Stimulated activated naive B cell treated with anti-CD40 and anti-IgM and Interleukin-4, amounts not matched to agents 10 μg/mL and 1 μg/mL and 100 μg/mL, for 72 hours (primary cell): ENCODE results near the gene PHLDA2.

ENCODE experiments used
- ATAC-seq, 2 donors: fragments of 150-1000 bp; cut with Tn5 transposase; replicated peaks; 2 replicates each; pipeline ENCODE4 v1.10.0; 2021; ENCODE audit warnings: moderate library complexity in 1 of 2
- DNase-seq: peaks from one replicate; pipeline ENCODE4 v3.0.0; 2021
- H3K27ac Mint-ChIP-seq: one replicate; pipeline ENCODE4 v1.8.0; 2022; ENCODE audit warnings: mild to moderate bottlenecking, mixed read lengths
- H3K27me3 Mint-ChIP-seq, 2 donors: one replicate each; pipeline ENCODE4 v1.8.0; 2022; ENCODE audit warnings: mixed read lengths in 2 of 2
- H3K36me3 Mint-ChIP-seq, 2 donors: one replicate each; pipeline ENCODE4 v1.8.0; 2022; ENCODE audit warnings: mixed read lengths in 2 of 2, mild to moderate bottlenecking in 1 of 2
- H3K4me1 Mint-ChIP-seq, 2 donors: one replicate each; pipeline ENCODE4 v1.8.0; 2022; ENCODE audit warnings: mixed read lengths in 2 of 2, mild to moderate bottlenecking in 1 of 2
- H3K4me3 Mint-ChIP-seq, 2 donors: one replicate each; pipeline ENCODE4 v1.8.0; 2022; ENCODE audit warnings: mild to moderate bottlenecking in 2 of 2, mixed read lengths in 2 of 2, moderate library complexity in 1 of 2
- H3K9me3 Mint-ChIP-seq, 2 donors: one replicate each; pipeline ENCODE4 v1.8.0; 2022; ENCODE audit warnings: mixed read lengths in 2 of 2, mild to moderate bottlenecking in 1 of 2

The PHLDA2 gene

DNA sequence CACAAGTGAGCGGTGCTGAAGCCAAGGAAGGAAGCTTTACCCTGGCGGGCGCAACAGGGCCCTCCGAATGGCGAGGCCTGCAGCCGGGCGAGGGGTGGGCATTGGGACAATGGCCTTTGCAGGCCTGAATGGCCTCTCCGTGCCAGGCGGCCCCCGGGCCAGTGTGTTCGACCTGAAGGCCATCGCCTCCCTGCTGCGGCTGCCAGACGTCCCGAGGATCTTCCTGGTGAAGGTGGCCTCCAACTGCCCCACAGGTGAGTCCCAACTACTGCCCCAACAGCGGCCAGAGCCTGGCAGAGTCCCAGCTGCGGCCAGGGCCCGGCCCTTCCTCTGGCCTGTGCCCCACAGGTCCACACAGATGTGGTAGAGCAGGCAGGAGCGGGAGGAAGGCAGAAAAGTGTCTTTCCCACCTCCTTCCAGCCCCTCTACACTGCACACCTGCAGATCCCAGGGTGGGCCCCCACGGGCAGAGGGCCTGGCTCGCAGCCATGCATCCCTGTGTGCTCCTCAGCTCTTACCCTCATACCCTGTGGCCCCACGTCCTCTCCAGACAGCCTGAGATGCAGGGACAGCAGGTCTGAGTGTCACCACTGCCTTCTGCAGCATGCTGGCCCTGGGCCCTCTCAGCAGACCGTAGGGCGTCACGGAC, 11.3 kb downstream of the PHLDA2 start:
- no peak overlapping the region for H3K4me3 Mint-ChIP-seq
- H3K27ac Mint-ChIP-seq: no peak overlapping the region

DNA sequence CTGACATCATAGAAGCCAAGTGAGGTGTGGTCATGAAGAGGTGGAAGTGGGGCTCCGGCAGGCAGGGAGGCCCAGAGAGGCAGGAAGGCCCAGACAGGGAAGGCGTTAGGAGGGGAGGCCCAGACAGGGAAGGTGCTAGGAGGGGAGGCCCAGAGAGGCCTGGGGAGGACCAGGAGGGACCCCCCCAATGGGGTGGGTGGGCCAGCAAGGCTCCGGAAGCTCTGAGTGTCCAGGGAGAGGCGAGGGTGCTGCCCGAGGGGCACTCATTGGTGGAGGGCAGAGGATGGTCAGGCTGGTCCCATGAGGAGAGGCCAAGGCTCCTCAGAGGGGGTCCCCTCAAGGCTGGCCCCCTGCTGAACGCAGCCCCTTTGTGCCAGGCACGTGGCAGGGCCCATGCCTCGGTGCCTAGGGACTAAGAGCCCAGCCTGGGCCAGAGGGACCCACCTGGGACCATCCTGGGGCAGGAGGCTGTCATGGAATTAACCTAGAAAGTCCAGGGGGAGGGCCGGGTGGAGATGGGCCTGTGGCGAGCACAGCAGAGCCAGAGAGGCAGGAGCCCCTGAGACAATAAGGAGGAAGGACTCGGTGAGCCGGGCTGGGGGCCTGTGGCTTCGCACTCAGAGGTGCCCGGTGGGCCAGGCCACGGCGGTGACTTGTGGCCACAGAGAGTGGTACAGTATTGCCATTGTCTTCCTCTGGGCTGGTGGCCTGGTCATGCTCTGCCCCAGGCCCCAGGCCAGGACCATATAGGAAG, 12.2 kb downstream of the PHLDA2 start:
- H3K36me3 Mint-ChIP-seq: no peaks in the 10 kb centered on the region
- H3K27me3 Mint-ChIP-seq: peaks cover 0 to 15% of the 10 kb centered on the region in 2 donors
- H3K4me1 Mint-ChIP-seq: peaks cover 18 to 19% of the 10 kb centered on the region in 2 donors
- DNase-seq (no peak), ATAC-seq (no peak)
- no peak overlapping the region for H3K27ac Mint-ChIP-seq
- no peak overlapping the region for H3K4me3 Mint-ChIP-seq
- H3K9me3 Mint-ChIP-seq: no peaks in the 10 kb centered on the region

More for the DNA sequence above, 11.3 kb downstream of the PHLDA2 start:
- H3K9me3 Mint-ChIP-seq: no peaks in the 10 kb centered on the region
- peaks cover 17 to 19% of the 10 kb centered on the region in 2 donors for H3K4me1 Mint-ChIP-seq
- H3K27me3 Mint-ChIP-seq: peaks cover 0 to 14% of the 10 kb centered on the region in 2 donors
- no peaks in the 10 kb centered on the region for H3K36me3 Mint-ChIP-seq
- no peak for DNase-seq
- no peak for ATAC-seq

DNA sequence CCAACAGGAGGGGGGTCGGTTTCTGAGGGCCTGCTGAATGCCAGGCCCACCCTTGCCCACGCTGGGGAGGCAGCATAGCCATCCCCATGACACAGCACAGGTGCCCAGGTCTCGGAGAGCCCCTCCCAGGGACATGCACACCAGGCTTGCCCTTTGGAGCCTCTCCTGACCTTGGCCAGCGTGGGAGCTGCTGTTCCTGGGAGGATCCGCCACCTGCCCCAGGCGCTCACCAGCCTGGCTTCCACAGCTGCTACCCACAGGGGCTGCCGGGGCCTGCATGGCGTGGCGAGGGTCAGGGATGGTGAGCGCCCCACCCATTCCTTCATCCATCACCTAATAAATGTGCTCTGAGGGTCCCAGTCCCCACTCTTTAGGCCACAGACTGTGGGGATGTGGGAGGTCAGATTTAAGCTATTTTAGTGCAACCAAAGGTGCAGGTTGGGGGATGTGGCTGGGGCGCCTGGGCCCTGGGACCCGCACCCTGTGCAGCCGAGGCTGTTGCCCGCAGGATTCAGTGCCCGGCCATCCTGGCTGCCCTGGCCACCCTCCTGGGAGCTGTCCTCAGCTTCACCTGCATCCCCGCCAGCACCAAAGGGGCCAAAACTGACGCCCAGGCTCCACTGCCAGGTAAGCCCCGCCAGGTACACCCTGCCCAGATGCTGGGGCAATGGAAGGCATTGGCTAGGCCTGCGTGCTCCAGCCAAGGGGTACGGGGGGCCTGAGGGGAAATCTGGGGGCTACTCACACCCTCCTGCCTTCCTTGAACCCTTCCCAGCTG, 12.9 kb downstream of the PHLDA2 start:
- ATAC-seq (no peak), DNase-seq (no peak)
- Mint-ChIP-seq H3K27me3 (peaks cover 5 to 21% of the 10 kb centered on the region in 2 donors), H3K9me3 (no peaks in the 10 kb centered on the region), H3K4me3 (no peak overlapping the region), H3K36me3 (no peaks in the 10 kb centered on the region), H3K27ac (no peak overlapping the region), H3K4me1 (peaks cover 18 to 19% of the 10 kb centered on the region in 2 donors)

DNA sequence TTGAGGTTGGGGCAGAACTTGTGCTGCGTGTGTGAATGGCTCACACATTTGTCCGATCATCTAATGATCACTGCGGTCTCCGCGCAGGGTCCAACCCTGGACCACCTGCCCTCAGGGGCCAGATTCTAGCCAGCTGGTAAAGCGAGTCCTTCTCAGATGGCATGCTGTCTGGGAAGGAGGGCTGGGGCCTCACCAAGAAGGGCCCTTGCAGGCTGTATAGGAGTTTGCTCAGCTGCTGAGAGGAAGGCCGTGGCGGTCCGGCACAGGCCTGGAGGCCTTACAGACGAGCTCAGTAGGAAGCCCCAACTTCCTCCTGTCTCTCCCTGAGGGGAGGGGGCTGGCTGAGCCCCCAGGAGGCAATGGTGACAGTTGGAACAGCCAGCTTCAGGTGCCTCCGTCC, 13.7 kb downstream of the PHLDA2 start:
- ATAC-seq (no peak), DNase-seq (no peak)
- Mint-ChIP-seq H3K27me3 (peaks cover 5 to 21% of the 10 kb centered on the region in 2 donors), H3K36me3 (no peaks in the 10 kb centered on the region), H3K4me1 (peaks cover 18 to 19% of the 10 kb centered on the region in 2 donors), H3K9me3 (no peaks in the 10 kb centered on the region), H3K27ac (no peak overlapping the region), H3K4me3 (no peak overlapping the region)

DNA sequence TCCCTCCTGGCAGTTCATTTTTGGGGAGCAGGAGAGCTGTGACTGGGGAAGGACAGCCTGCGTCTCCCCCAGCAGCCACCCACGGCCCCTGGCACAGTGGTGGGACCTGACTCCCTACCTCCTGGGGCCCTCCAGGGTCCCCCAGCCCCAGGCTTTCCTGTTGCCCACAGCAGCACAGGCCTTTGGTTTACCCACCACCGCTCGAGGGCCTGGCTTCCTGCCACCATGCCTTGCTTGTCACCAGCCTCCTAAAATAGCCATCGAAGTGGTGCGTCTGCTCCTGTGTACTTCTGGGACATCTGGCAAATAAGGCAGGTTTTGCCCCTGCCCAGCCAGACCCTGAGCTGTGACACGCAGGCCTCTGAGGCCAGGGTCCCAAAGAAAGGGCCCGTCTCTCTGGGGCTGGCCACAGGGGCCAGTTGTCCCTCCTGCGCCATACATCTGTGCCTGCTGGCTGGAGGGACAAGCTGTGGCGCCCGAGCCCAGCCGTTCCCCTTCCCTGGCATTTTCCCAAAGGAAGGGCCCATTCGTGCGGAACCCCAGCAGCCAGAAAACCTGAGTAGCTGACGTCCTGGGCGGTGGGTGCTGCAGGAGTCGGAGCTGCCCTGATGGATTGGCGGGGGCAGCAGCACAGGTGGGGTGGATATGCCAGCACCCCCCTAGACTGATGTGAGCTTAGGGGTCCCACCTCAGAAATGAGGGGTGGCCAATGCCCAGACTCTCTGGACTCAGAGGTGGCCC, 14.6 kb downstream of the PHLDA2 start:
- no peak overlapping the region for H3K4me3 Mint-ChIP-seq
- H3K9me3 Mint-ChIP-seq: no peaks in the 10 kb centered on the region
- no peaks in the 10 kb centered on the region for H3K36me3 Mint-ChIP-seq
- ATAC-seq (peak in 1 of 2 donors; percentile 35), DNase-seq (no peak)
- peaks cover 15 to 19% of the 10 kb centered on the region in 2 donors for H3K4me1 Mint-ChIP-seq
- H3K27me3 Mint-ChIP-seq: peaks cover 5 to 29% of the 10 kb centered on the region in 2 donors
- H3K27ac Mint-ChIP-seq: no peak overlapping the region

DNA sequence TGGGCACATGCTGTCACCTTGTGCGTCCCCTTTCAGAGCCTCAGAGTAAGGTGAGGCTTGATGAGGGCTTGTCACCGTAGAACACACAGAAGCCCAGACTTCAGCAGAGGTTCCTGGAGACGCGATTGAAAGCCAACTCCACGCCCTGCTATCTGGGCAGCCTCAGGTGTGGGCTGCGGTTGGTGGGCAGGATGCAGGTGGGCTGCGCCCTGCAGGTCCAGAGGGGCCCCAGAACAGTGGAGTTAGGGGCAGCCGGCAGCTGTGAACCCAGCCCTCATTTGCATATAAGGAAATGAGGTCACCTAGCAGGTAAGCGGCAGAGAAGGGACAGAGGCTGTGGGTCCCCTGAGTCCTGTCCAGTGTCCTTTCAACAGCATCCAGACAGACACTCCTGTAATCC, 15.4 kb downstream of the PHLDA2 start:
- peak in 1 of 2 donors; percentile 25 for ATAC-seq
- Mint-ChIP-seq H3K27ac (no peak overlapping the region), H3K4me1 (peaks cover 15 to 19% of the 10 kb centered on the region in 2 donors), H3K36me3 (no peaks in the 10 kb centered on the region), H3K9me3 (no peaks in the 10 kb centered on the region), H3K4me3 (no peak overlapping the region), H3K27me3 (peaks cover 5 to 29% of the 10 kb centered on the region in 2 donors)
- no peak for DNase-seq

DNA sequence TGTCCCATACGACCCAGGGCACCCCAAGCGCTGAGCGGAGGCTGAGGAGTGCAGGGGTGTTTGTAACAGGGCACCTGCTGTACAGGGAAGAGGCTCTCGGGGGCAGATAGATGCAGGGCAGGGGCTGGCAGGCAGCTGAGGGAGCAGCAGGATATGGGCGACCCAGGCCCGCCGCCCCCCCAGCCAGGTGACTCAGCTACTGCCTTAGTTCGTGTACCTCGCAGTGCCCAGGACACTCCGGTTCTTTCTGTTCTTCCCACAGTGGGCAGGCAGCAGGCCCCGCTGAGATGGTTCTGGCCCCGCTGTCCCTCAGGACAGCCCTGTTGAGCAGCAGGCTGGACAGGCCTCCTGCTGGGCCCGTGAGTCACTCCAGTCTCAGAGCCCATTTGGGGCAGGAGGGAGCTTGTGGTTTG, 16.2 kb downstream of the PHLDA2 start:
- DNase-seq: no peak
- no peak overlapping the region for H3K27ac Mint-ChIP-seq
- H3K4me3 Mint-ChIP-seq: no peak overlapping the region
- H3K36me3 Mint-ChIP-seq: no peaks in the 10 kb centered on the region
- no peaks in the 10 kb centered on the region for H3K9me3 Mint-ChIP-seq
- peaks cover 15 to 19% of the 10 kb centered on the region in 2 donors for H3K4me1 Mint-ChIP-seq
- H3K27me3 Mint-ChIP-seq: peaks cover 5 to 29% of the 10 kb centered on the region in 2 donors
- no peak for ATAC-seq

DNA sequence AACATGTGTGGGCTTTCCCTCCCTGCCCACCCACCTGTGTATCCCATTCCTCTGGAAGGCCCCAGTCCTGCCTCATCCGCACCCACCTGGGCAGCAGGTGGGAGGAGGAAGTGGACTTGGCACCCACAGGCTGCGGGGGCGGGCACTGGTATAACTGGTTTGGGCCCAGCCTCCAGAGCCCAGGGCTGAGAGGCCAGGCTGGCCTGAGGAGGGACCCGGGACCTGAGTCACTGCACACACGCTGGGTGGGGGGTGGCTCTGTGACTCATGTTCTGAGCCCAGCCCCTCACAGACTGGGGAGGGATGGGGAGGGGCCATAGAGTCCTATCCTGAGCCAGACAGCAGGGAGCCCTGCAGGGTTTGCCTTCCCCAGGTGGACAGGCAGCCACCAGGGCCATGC, 16.7 kb downstream of the PHLDA2 start:
- Mint-ChIP-seq H3K4me3 (no peak overlapping the region), H3K9me3 (no peaks in the 10 kb centered on the region), H3K36me3 (no peaks in the 10 kb centered on the region), H3K4me1 (peaks cover 15 to 19% of the 10 kb centered on the region in 2 donors), H3K27ac (no peak overlapping the region), H3K27me3 (peaks cover 5 to 33% of the 10 kb centered on the region in 2 donors)
- ATAC-seq: no peak
- no peak for DNase-seq

DNA sequence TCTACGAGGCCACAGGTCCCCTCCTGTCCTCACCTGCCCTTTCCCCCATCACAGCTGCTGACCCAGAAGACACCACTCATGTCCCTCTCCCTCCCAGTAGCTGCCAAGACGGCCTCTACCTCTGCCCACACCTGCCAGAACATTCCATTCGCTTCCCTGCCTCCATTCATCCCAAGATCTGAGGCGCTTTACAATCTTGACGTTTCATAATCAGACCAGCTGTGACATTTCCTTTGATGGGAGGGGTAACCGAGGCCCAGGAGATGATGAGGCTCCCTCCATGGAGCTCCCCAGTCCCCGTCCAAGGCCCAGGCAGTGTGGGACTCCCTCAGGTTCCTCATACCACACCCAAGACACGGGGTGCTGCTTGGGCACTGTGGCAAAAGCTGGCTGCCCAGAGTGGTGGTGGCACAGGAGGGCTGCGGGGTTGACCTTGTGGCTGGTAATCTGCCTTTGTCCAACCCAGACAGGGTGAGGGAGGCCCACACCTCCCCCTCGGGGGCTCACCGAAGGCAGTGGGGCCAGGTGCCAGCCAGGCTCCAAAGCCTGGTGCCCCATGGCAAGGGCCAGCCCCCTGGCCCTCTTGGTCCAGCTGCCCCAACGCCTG, 17.3 kb downstream of the PHLDA2 start:
- Mint-ChIP-seq H3K27ac (no peak overlapping the region), H3K4me1 (peaks cover 15 to 19% of the 10 kb centered on the region in 2 donors), H3K27me3 (peaks cover 5 to 37% of the 10 kb centered on the region in 2 donors), H3K9me3 (no peaks in the 10 kb centered on the region), H3K4me3 (no peak overlapping the region), H3K36me3 (peaks cover 0 to under 1% of the 10 kb centered on the region in 2 donors)
- no peak for DNase-seq
- no peak for ATAC-seq

DNA sequence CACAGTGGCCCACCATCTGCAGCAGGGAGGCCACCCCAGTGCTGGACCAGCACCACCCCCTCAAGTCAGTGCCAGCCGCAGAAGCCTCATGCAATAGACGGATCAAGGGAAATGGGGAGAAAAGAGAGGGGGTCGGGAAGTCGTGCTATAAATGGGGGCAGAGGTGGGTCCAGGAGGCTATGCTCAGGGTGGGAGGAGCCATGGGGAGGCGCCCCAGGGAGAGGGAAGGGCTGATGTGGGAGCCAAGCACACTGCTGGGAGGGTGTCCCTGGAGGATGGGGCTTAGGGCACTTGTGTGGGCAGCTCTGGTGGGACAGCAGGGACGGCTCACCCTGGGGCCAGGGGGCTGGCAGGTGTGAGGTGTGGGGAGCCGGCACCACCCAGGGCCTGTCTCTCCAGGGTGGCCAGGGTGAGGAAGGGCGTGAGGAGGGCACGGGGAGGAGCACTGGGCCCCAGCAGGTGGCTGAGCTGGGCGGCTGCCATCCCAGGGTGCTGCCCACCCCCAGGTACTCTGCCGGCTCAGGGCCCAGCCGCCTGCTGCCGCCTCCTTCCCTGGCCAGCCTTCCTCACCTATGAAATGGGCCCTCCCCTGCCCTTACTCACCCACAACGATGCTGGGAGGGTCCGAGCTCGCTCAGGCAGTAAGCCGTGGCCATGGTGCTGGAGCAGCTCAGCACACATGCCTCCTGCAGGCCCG, 18.0 kb downstream of the PHLDA2 start:
- Mint-ChIP-seq H3K36me3 (peaks cover 0 to 6% of the 10 kb centered on the region in 2 donors), H3K27ac (no peak overlapping the region), H3K4me1 (peaks cover 15 to 19% of the 10 kb centered on the region in 2 donors), H3K9me3 (no peaks in the 10 kb centered on the region), H3K4me3 (no peak overlapping the region), H3K27me3 (peaks cover 5 to 37% of the 10 kb centered on the region in 2 donors)
- no peak for DNase-seq
- no peak for ATAC-seq

DNA sequence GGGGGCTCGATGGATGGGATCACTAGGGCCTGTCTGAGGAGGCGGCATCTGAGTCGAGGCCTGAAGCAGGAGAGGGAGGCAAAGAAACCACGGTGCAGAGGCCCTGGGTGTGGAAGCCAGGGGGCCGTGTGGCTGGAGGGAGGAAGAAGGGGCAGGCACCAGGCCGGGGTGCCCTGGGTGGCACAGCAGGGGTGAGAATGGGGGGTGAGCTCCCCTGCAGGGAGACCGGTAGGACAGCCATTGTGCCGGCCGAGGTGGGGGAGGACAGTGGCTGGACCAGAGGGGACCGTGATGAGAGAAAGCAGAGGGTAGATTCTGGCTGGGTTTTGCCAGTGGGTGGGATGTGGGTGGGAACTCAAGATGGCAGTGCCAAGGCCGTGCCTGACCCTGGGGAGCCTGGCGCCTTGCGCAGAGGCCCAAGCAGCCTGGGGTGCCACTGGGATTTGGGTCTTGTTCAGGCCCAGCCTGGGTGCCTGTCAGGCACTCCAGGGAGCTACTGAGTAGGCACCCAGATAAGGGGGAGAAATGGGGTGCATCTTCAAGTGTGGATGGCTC, 18.7 kb downstream of the PHLDA2 start:
- H3K36me3 Mint-ChIP-seq: peaks cover 0 to 11% of the 10 kb centered on the region in 2 donors
- H3K27ac Mint-ChIP-seq: peak overlapping the region; percentile 43
- H3K4me3 Mint-ChIP-seq: no peak overlapping the region

DNA sequence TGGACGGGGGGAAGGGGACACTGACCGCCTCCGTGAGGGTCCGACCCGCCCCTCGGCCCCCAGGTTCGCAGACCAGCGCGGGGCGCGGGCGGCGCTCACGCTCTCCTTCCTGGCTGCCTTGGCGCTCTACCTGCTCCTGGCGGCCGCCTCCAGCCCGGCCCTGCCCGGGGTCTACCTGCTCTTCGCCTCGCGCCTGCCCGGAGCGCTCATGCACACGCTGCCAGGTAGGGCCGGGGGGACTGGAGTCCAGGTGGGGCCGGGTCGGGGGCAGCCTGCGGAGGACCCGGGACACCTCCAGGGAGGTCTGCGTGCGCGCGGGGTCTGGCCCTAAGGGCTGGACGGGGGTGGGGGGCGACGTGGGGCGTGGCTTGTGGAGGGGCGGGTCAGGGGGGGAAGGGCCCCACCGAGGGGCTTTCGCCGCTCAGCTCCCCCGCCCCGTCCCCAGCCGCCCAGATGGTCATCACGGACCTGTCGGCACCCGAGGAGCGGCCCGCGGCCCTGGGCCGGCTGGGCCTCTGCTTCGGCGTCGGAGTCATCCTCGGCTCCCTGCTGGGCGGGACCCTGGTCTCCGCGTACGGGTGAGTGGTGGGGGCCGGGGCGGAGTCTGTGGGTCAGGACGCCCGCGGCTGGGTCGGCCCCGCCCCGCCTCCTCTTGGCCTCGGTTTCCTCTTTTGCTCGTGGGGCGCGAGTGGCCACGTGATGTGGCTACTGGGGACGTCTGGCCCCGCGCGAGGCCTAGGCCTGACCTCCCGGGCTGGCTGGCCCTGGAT, 19.9 kb downstream of the PHLDA2 start:
- Mint-ChIP-seq H3K36me3 (peaks cover 4 to 21% of the 10 kb centered on the region in 2 donors), H3K4me1 (peaks cover 14 to 16% of the 10 kb centered on the region in 2 donors)

More for the DNA sequence above, 18.7 kb downstream of the PHLDA2 start:
- peaks cover 5 to 41% of the 10 kb centered on the region in 2 donors for H3K27me3 Mint-ChIP-seq
- DNase-seq (no peak), ATAC-seq (no peak)
- no peaks in the 10 kb centered on the region for H3K9me3 Mint-ChIP-seq
- peaks cover 15 to 19% of the 10 kb centered on the region in 2 donors for H3K4me1 Mint-ChIP-seq

More for the DNA sequence above, 19.9 kb downstream of the PHLDA2 start:
- DNase-seq: no peak
- H3K27ac Mint-ChIP-seq: no peak overlapping the region
- ATAC-seq: no peak
- H3K9me3 Mint-ChIP-seq: peaks cover 4 to 5% of the 10 kb centered on the region in 2 donors
- no peak overlapping the region for H3K4me3 Mint-ChIP-seq
- H3K27me3 Mint-ChIP-seq: peaks cover 5 to 43% of the 10 kb centered on the region in 2 donors
